Neural progenitor cell (in vitro differentiated cells): ENCODE data around the gene ERC1. TPM values are rescaled to one million over a fixed set of nuclear protein-coding genes. Genes with fewer than 3 reads are reported as not detected.

Experiments
- DNase-seq: peaks from one replicate; pipeline ENCODE4 v3.0.0-alpha.2; 2016; ENCODE audit warnings: low spot score
- H2AFZ ChIP-seq: fragments of 200-600 bp; sonication (generic); replicated peaks from 2 replicates; pipeline ENCODE4 v1.6.1; 2016; ENCODE audit warnings: antibody characterized with exemption
- H3F3A ChIP-seq: fragments of 200-600 bp; sonication (generic); 2 replicates; pipeline ENCODE4 v1.6.1; 2016; ENCODE audit warnings: antibody characterized with exemption, low read depth
- H3K27ac ChIP-seq: fragments of 200-600 bp; sonication (generic); 2 replicates; pipeline ENCODE4 v1.5.1; 2016; ENCODE audit warnings: mild to moderate bottlenecking
- H3K27me3 ChIP-seq: fragments of 200-600 bp; sonication (generic); 2 replicates; pipeline ENCODE4 v1.6.1; 2016; ENCODE audit warnings: mild to moderate bottlenecking, moderate library complexity
- H3K36me3 ChIP-seq: fragments of 200-600 bp; sonication (generic); 2 replicates; pipeline ENCODE4 v1.5.1; 2016
- H3K4me1 ChIP-seq: fragments of 200-600 bp; sonication (generic); 2 replicates; pipeline ENCODE4 v1.6.1; 2016; ENCODE audit warnings: mixed run types
- H3K4me2 ChIP-seq: fragments of 200-600 bp; sonication (generic); 2 replicates; pipeline ENCODE4 v1.6.1; 2016
- H3K4me3 ChIP-seq: fragments of 200-600 bp; sonication (generic); 2 replicates; pipeline ENCODE4 v1.5.1; 2016
- H3K79me2 ChIP-seq: fragments of 200-600 bp; sonication (generic); 2 replicates; pipeline ENCODE4 v1.6.1; 2016; ENCODE audit warnings: low read depth
- H3K9ac ChIP-seq: fragments of 200-600 bp; sonication (generic); 2 replicates; pipeline ENCODE4 v1.6.1; 2016
- H3K9me3 ChIP-seq: fragments of 200-600 bp; sonication (generic); 2 replicates; pipeline ENCODE4 v1.5.1; 2016; ENCODE audit warnings: low read depth
- H4K20me1 ChIP-seq: fragments of 200-600 bp; sonication (generic); 2 replicates; pipeline ENCODE4 v1.6.1; 2016; ENCODE audit warnings: low read depth
- H3K27ac Mint-ChIP-seq: 3 replicates; pipeline ENCODE4 v1.8.0; 2021; ENCODE audit warnings: mixed read lengths
- H3K27me3 Mint-ChIP-seq: 2 replicates; pipeline ENCODE4 v1.8.0; 2022; ENCODE audit warnings: low read depth, mild to moderate bottlenecking, inconsistent platforms, moderate library complexity, mixed read lengths; ENCODE audit not compliant: insufficient read depth
- H3K36me3 Mint-ChIP-seq: 3 replicates; pipeline ENCODE4 v1.8.0; 2021; ENCODE audit warnings: mixed read lengths
- H3K4me1 Mint-ChIP-seq: 3 replicates; pipeline ENCODE4 v1.8.0; 2021; ENCODE audit warnings: mixed read lengths
- H3K4me3 Mint-ChIP-seq: 3 replicates; pipeline ENCODE4 v1.8.0; 2021; ENCODE audit warnings: mild to moderate bottlenecking, moderate library complexity, mixed read lengths
- H3K9me3 Mint-ChIP-seq: 3 replicates; pipeline ENCODE4 v1.8.0; 2020; ENCODE audit warnings: mixed read lengths
- CTCF ChIP-seq: fragments of 200-600 bp; sonication (generic); IDR thresholded peaks from 2 replicates; pipeline ENCODE4 v1.5.1; 2017; ENCODE audit warnings: antibody characterized with exemption, mild to moderate bottlenecking
- EZH2 ChIP-seq: fragments of 200-600 bp; sonication (generic); IDR thresholded peaks from 2 replicates; pipeline ENCODE4 v1.6.1; 2017; ENCODE audit warnings: antibody characterized with exemption, mild to moderate bottlenecking, moderate library complexity
- EZH2phosphoT487 ChIP-seq: fragments of 200-600 bp; sonication (generic); IDR thresholded peaks from 2 replicates; pipeline ENCODE4 v1.6.1; 2017; ENCODE audit warnings: antibody characterized with exemption
- total RNA-seq: library from RNA; depleted of rRNA; stranded (reverse); fragments of >200 nt; gene quantifications from 2 replicates; pipeline ENCODE4 v1.2.3, GENCODE V29; 2015; ENCODE audit warnings: low replicate concordance

Gene ERC1
- total RNA-seq, 1 donor from 2014 or later: 27.5 TPM

- Histone ChIP-seq H3K4me2 (no peak overlapping the region), H3K27me3 (no peaks in the 10 kb centered on the region), H3K27ac (no peak overlapping the region), H3K9ac (no peak overlapping the region), H2AFZ (no peak overlapping the region), H3K36me3 (no peaks in the 10 kb centered on the region), H4K20me1 (no peaks in the 10 kb centered on the region), H3K9me3 (no peaks in the 10 kb centered on the region), H3K79me2 (no peaks in the 10 kb centered on the region), H3K4me3 (no peak overlapping the region), H3F3A (peaks cover 29% of the 10 kb centered on the region), H3K4me1 (peaks cover 31% of the 10 kb centered on the region)
- Mint-ChIP-seq H3K27me3 (peaks cover 4% of the 10 kb centered on the region), H3K4me1 (peaks cover 6% of the 10 kb centered on the region), H3K36me3 (no peaks in the 10 kb centered on the region), H3K27ac (no peak overlapping the region), H3K9me3 (no peaks in the 10 kb centered on the region), H3K4me3 (no peak overlapping the region)
- TF ChIP-seq CTCF (no peak), EZH2phosphoT487 (no peak), EZH2 (no peak)
- DNase-seq: no peak
Measured at GRCh38 chr12:1216560-1216959, 225.5 kb downstream of the ERC1 start.

GRCh38 chr12:1217191-1217949 is 226.3 kb downstream of the ERC1 start:
- Mint-ChIP-seq H3K36me3 (no peaks in the 10 kb centered on the region), H3K4me1 (peaks cover under 1% of the 10 kb centered on the region)

GRCh38 chr12:1218369-1218768 is 227.3 kb downstream of the ERC1 start:
- Mint-ChIP-seq H3K9me3 (no peaks in the 10 kb centered on the region), H3K4me3 (no peak overlapping the region), H3K27me3 (no peaks in the 10 kb centered on the region), H3K4me1 (no peaks in the 10 kb centered on the region), H3K36me3 (no peaks in the 10 kb centered on the region), H3K27ac (no peak overlapping the region)
- no peaks in the 10 kb centered on the region for H3K9me3 ChIP-seq
- no peak overlapping the region for H3K9ac ChIP-seq
- no peaks in the 10 kb centered on the region for H3K27me3 ChIP-seq
- no peak for DNase-seq
- peaks cover 19% of the 10 kb centered on the region for H3F3A ChIP-seq
- no peak overlapping the region for H2AFZ ChIP-seq
- no peak overlapping the region for H3K4me3 ChIP-seq
- no peaks in the 10 kb centered on the region for H3K36me3 ChIP-seq
- no peak overlapping the region for H3K27ac ChIP-seq
- no peaks in the 10 kb centered on the region for H4K20me1 ChIP-seq
- TF ChIP-seq EZH2 (no peak), EZH2phosphoT487 (no peak), CTCF (no peak)
- H3K79me2 ChIP-seq: no peaks in the 10 kb centered on the region
- peaks cover 21% of the 10 kb centered on the region for H3K4me1 ChIP-seq
- peak overlapping the region; percentile 54 for H3K4me2 ChIP-seq

More at GRCh38 chr12:1217191-1217949, 226.3 kb downstream of the ERC1 start:
- H3K9me3 Mint-ChIP-seq: no peaks in the 10 kb centered on the region
- no peaks in the 10 kb centered on the region for H3K79me2 ChIP-seq
- peaks cover 25% of the 10 kb centered on the region for H3K4me1 ChIP-seq
- H3K9ac ChIP-seq: no peak overlapping the region
- H3K27ac ChIP-seq: peak overlapping the region; percentile 54
- no peak overlapping the region for H2AFZ ChIP-seq
- H3K27me3 Mint-ChIP-seq: no peaks in the 10 kb centered on the region
- H3K9me3 ChIP-seq: no peaks in the 10 kb centered on the region
- no peaks in the 10 kb centered on the region for H3K36me3 ChIP-seq
- H3K27ac Mint-ChIP-seq: no peak overlapping the region
- no peaks in the 10 kb centered on the region for H4K20me1 ChIP-seq
- peak overlapping the region; percentile 0 for H3K4me3 ChIP-seq
- TF ChIP-seq CTCF (no peak), EZH2phosphoT487 (no peak), EZH2 (no peak)
- peak overlapping the region; percentile 54 for H3K4me2 ChIP-seq
- H3K27me3 ChIP-seq: no peaks in the 10 kb centered on the region
- peaks cover 23% of the 10 kb centered on the region for H3F3A ChIP-seq
- DNase-seq: peak; percentile 50
- H3K4me3 Mint-ChIP-seq: no peak overlapping the region
